SJSA1 (cell line): ENCODE measurements around the gene MAPKAPK5. TPM values are rescaled to one million over a fixed set of nuclear protein-coding genes. Genes with fewer than 3 reads are reported as not detected.
A peak's percentile ranks its signal among the peaks of the same experiment; 100 is the strongest.
"Not testable (repeated sequence)": the region's sequence is repeated elsewhere in the genome, so short reads cannot be mapped to it uniquely, and the experiment has no call there.

Experiments
- DNase-seq, 2 experiments: peaks; one replicate each; pipeline ENCODE4 v3.0.0-alpha.2; 2015 to 2020; ENCODE audit warnings: low spot score in 2 of 2, low read depth in 1 of 2
- H3K27ac ChIP-seq: fragments of 250-450 bp; sonication (Bioruptor Pico); 2 replicates; pipeline ENCODE4 v1.5.1; 2020; ENCODE audit warnings: mild to moderate bottlenecking, moderate library complexity
- H3K27me3 ChIP-seq: fragments of 250-450 bp; sonication (Bioruptor Pico); replicated peaks from 2 replicates; pipeline ENCODE4 v1.5.1; 2020; ENCODE audit warnings: mild to moderate bottlenecking, moderate library complexity
- H3K36me3 ChIP-seq: fragments of 250-450 bp; sonication (Bioruptor Pico); 2 replicates; pipeline ENCODE4 v1.5.1; 2020; ENCODE audit warnings: mild to moderate bottlenecking
- H3K4me1 ChIP-seq: fragments of 250-450 bp; sonication (Bioruptor Pico); replicated peaks from 2 replicates; pipeline ENCODE4 v1.6.1; 2021; ENCODE audit warnings: mild to moderate bottlenecking
- H3K4me3 ChIP-seq: fragments of 250-450 bp; sonication (Bioruptor Pico); 2 replicates; pipeline ENCODE4 v1.5.1; 2020; ENCODE audit warnings: mild to moderate bottlenecking
- H3K9me3 ChIP-seq: fragments of 250-450 bp; sonication (Bioruptor Pico); replicated peaks from 2 replicates; pipeline ENCODE4 v1.5.1; 2020; ENCODE audit warnings: mild to moderate bottlenecking
- total RNA-seq: library from RNA; depleted of rRNA; stranded (reverse); fragments of >200 nt; shearing (Covaris generic); gene quantifications from 2 replicates; pipeline ENCODE4 v1.2.3, GENCODE V29; 2014

Gene MAPKAPK5
- total RNA-seq, 1 experiment from 2014 or later = 60.8 TPM

GRCh38 chr12:111820828-111821227 lies 21.2 kb upstream of the MAPKAPK5 start:
- H3K36me3 ChIP-seq, H3K27ac ChIP-seq, DNase-seq, H3K9me3 ChIP-seq, H3K27me3 ChIP-seq, H3K4me3 ChIP-seq, H3K4me1 ChIP-seq: not testable (repeated sequence)

- Histone ChIP-seq H3K9me3 (no peaks in the 10 kb centered on the region), H3K27me3 (no peaks in the 10 kb centered on the region; the same call in 1 of the 2 replicates), H3K27ac (no peak overlapping the region), H3K4me3 (no peak overlapping the region), H3K4me1 (no peaks in the 10 kb centered on the region), H3K36me3 (no peaks in the 10 kb centered on the region)
- no peak for DNase-seq
Measured at GRCh38 chr12:111822886-111823285, 19.1 kb upstream of the MAPKAPK5 start.

- no peak for DNase-seq
- Histone ChIP-seq H3K36me3 (no peaks in the 10 kb centered on the region), H3K4me3 (no peak overlapping the region), H3K4me1 (no peaks in the 10 kb centered on the region), H3K27me3 (no peaks in the 10 kb centered on the region; the same call in 1 of the 2 replicates), H3K9me3 (no peaks in the 10 kb centered on the region), H3K27ac (no peak overlapping the region)
Measured at GRCh38 chr12:111823891-111824290, 18.1 kb upstream of the MAPKAPK5 start.

GRCh38 chr12:111824312-111824711 lies 17.7 kb upstream of the MAPKAPK5 start:
- not testable (repeated sequence) for DNase-seq, H3K4me3 ChIP-seq

GRCh38 chr12:111825509-111825908 lies 16.5 kb upstream of the MAPKAPK5 start:
- no peak for DNase-seq
- no peaks in the 10 kb centered on the region for H3K9me3 ChIP-seq
- H3K27me3 ChIP-seq = no peaks in the 10 kb centered on the region; the same call in 1 of the 2 replicates
- no peaks in the 10 kb centered on the region for H3K36me3 ChIP-seq
- no peak overlapping the region for H3K4me3 ChIP-seq
- H3K4me1 ChIP-seq = no peaks in the 10 kb centered on the region
- no peak overlapping the region for H3K27ac ChIP-seq

More at GRCh38 chr12:111824312-111824711, 17.7 kb upstream of the MAPKAPK5 start:
- H3K9me3 ChIP-seq, H3K36me3 ChIP-seq, H3K4me1 ChIP-seq, H3K27me3 ChIP-seq, H3K27ac ChIP-seq: not testable (repeated sequence)

- no peak for DNase-seq
- Histone ChIP-seq H3K27me3 (no peaks in the 10 kb centered on the region), H3K27ac (no peak overlapping the region), H3K9me3 (no peaks in the 10 kb centered on the region), H3K36me3 (no peaks in the 10 kb centered on the region), H3K4me3 (no peak overlapping the region), H3K4me1 (no peaks in the 10 kb centered on the region)
Measured at GRCh38 chr12:111826316-111826715, 15.7 kb upstream of the MAPKAPK5 start.

GRCh38 chr12:111826992-111827391 lies 15.0 kb upstream of the MAPKAPK5 start:
- H3K27ac ChIP-seq = no peak overlapping the region
- no peaks in the 10 kb centered on the region for H3K36me3 ChIP-seq
- no peaks in the 10 kb centered on the region for H3K4me1 ChIP-seq
- no peak for DNase-seq
- H3K9me3 ChIP-seq = no peaks in the 10 kb centered on the region
- no peak overlapping the region for H3K4me3 ChIP-seq
- no peaks in the 10 kb centered on the region for H3K27me3 ChIP-seq

- H3K4me1 ChIP-seq = no peaks in the 10 kb centered on the region
- DNase-seq = no peak
- no peaks in the 10 kb centered on the region for H3K27me3 ChIP-seq
- H3K27ac ChIP-seq = no peak overlapping the region
- no peaks in the 10 kb centered on the region for H3K36me3 ChIP-seq
- H3K9me3 ChIP-seq = no peaks in the 10 kb centered on the region
- no peak overlapping the region for H3K4me3 ChIP-seq
Measured at GRCh38 chr12:111827907-111828306, 14.1 kb upstream of the MAPKAPK5 start.

GRCh38 chr12:111828338-111828979 lies 13.6 kb upstream of the MAPKAPK5 start:
- Histone ChIP-seq H3K9me3 (no peaks in the 10 kb centered on the region), H3K36me3 (no peaks in the 10 kb centered on the region), H3K27me3 (no peaks in the 10 kb centered on the region), H3K27ac (no peak overlapping the region), H3K4me3 (no peak overlapping the region), H3K4me1 (no peaks in the 10 kb centered on the region)
- no peak for DNase-seq

- not testable (repeated sequence) for H3K27me3 ChIP-seq, H3K9me3 ChIP-seq, H3K27ac ChIP-seq, H3K4me1 ChIP-seq, H3K36me3 ChIP-seq, DNase-seq, H3K4me3 ChIP-seq
Measured at GRCh38 chr12:111829635-111830034, 12.4 kb upstream of the MAPKAPK5 start.

GRCh38 chr12:111834740-111835386 lies 7.2 kb upstream of the MAPKAPK5 start:
- not testable (repeated sequence) for H3K27ac ChIP-seq, H3K4me1 ChIP-seq, H3K36me3 ChIP-seq, H3K4me3 ChIP-seq, H3K27me3 ChIP-seq, H3K9me3 ChIP-seq, DNase-seq

- peaks cover 13% of the 10 kb centered on the region for H3K36me3 ChIP-seq
- not testable (repeated sequence) for DNase-seq, H3K4me3 ChIP-seq, H3K27ac ChIP-seq, H3K9me3 ChIP-seq, H3K4me1 ChIP-seq, H3K27me3 ChIP-seq
Measured at GRCh38 chr12:111835531-111836181, 6.4 kb upstream of the MAPKAPK5 start.

GRCh38 chr12:111838353-111838752 lies 3.7 kb upstream of the MAPKAPK5 start:
- Histone ChIP-seq H3K9me3 (no peaks in the 10 kb centered on the region), H3K4me1 (peaks cover 11% of the 10 kb centered on the region; the same call in 1 of the 2 replicates), H3K4me3 (no peak overlapping the region), H3K27me3 (no peaks in the 10 kb centered on the region), H3K27ac (no peak overlapping the region), H3K36me3 (peaks cover 21% of the 10 kb centered on the region)
- no peak for DNase-seq

GRCh38 chr12:111840807-111841206 lies 1.2 kb upstream of the MAPKAPK5 start:
- H3K27me3 ChIP-seq = no peaks in the 10 kb centered on the region
- no peak for DNase-seq
- H3K4me3 ChIP-seq = peak overlapping the region; percentile 96
- peaks cover 35% of the 10 kb centered on the region for H3K36me3 ChIP-seq
- no peak overlapping the region for H3K27ac ChIP-seq
- H3K9me3 ChIP-seq = no peaks in the 10 kb centered on the region
- peaks cover 15% of the 10 kb centered on the region for H3K4me1 ChIP-seq
